HG03469 (cell line): Measurements from ENCODE around the gene C14orf93.

ENCODE experiments used
- ATAC-seq: cut with Tn5 transposase; IDR thresholded peaks from one replicate; pipeline ENCODE4 v1.9.1; 2021; ENCODE audit warnings: mild to moderate bottlenecking, moderate library complexity, moderate number of reproducible peaks; ENCODE audit not compliant: unreplicated experiment

The C14orf93 gene

GRCh38 chr14:23045419-23046357, 35.7 kb upstream of the C14orf93 start:
- ATAC-seq: no peak

DNA sequence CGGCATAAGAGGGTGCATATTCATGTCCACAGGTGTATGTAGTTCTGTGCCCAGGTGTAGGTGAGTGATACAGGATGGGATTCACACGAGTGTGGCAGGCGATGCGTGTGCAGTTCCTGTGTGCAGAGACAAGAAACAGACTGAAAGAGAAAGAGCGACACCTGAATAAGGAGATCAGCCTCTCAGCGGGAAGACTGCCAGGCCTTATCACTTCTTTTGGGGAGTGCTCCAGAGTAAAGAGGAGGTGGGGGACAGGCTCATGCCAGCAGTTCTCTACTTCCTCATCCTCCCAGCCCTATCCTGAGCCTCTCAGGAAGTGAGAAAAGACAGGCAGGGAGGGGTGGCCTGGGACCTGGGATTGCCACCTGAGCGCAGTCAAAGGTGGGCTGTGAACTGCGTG, 34.9 kb upstream of the C14orf93 start:
- no peak for ATAC-seq

GRCh38 chr14:23043754-23044153, 33.8 kb upstream of the C14orf93 start:
- no peak for ATAC-seq

GRCh38 chr14:23043145-23043544, 33.2 kb upstream of the C14orf93 start:
- no peak for ATAC-seq

DNA sequence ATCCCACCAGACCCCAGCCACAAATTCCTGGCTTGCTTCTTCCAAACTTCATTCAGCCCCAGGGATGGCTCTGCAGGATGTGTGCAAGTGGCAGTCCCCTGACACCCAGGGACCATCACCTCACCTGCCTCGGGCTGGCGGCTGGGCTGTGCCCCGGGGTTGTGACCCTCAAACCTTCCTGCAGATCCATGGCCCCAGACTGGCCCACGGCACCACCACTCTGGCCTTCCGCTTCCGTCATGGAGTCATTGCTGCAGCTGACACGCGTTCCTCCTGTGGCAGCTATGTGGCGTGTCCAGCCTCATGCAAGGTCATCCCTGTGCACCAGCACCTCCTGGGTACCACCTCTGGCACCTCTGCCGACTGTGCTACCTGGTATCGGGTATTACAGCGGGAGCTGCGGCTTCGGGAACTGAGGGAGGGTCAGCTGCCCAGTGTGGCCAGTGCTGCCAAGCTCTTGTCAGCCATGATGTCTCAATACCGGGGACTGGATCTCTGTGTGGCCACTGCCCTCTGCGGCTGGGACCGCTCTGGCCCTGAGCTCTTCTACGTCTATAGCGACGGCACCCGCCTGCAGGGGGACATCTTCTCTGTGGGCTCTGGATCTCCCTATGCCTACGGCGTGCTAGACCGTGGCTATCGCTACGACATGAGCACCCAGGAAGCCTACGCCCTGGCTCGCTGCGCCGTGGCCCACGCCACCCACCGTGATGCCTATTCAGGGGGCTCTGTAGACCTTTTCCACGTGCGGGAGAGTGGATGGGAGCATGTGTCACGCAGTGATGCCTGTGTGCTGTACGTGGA, 32.4 kb upstream of the C14orf93 start, which contains the start of gene PSMB11:
TSS of gene PSMB11 (plus strand) at position 51 of the 804 bp plus-strand sequence. CDS start at position 65, 14 bp downstream.
- no peak for ATAC-seq

- no peak for ATAC-seq
Observed at GRCh38 chr14:23041729-23042128, 31.8 kb upstream of the C14orf93 start.

GRCh38 chr14:23040100-23040499, 30.2 kb upstream of the C14orf93 start:
- ATAC-seq: no peak

DNA sequence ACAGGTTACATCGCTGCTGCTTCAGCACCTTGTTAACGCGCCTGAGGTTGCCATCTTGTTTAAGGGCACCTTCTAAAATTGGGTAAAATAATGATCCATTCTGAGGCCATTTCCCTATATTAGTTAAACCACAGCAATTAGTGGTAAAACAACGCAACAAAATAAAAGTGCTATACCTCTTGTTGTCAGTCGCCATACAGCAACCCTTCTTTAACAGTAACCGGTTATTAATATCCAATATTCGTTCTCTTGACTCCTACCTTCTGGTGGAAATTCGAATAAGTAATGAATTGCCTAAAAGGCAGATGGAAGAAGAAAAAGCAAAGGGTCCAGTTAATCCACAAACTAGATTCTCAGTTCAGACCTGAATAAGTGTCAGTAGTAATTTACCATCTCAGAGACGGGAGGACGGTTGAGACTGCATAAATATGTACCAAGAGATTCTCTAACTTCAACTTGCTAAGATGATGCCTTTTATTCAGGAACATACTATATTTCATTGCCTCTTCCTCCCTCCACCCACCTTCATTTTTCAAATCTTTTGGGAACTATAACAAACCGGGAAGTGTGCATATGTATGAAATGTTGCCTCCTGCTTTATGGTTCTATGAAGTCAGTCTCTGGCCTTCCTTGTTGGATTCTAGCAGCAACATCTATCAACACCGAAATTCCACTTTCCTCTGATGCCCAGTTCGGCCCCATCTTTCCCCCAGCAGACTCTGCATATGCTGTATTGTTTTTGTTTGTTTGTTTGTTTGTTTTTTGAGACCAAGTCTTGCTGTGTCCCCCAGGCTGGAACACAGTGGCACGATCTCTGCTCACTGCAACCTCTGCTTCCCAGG, 25.6 kb upstream of the C14orf93 start:
- ATAC-seq: no peak

DNA sequence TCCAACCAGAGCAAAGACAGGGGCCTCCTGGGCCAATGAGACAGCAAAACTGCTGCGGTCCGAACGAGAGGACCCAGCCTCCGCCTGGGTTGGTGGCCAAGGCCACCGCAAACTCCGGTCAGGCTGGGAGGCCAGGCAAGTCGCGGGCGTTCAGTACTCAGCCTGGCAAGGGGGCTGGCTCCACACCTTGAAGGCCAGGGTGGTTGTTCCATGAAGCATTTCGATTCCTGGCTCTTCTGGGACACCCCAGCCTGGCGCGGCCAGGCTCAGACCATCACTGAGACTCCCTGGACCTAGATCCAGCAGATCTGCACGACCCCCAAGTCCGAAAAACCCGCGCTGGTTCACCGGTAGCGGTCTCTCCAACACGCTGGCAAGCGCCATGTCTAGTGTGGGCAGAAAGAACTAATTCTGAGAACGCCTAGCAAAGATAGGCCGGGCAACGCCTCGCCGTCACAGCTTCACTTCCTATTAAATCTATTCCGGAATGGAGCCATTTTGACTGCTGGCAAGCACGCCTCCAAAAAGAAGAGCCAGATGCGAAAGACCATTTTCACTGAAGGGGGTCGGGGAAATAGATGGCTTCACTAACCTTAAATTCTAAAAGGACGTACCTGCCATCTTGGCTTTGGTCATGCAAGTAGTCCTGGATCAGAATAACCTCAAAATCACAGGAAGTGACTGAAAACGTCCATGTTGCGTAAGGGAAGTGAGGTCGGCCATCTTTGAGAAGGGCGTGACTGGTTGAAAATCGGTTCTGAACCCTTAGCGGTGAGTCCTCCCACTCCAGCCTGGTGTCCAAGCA, 24.8 kb upstream of the C14orf93 start, which contains the start of gene PSMB5:
TSS of gene PSMB5 (minus strand) at position 403 of the 805 bp plus-strand sequence. CDS start at position 384, 19 bp downstream.
- ATAC-seq: peak; percentile 81

DNA sequence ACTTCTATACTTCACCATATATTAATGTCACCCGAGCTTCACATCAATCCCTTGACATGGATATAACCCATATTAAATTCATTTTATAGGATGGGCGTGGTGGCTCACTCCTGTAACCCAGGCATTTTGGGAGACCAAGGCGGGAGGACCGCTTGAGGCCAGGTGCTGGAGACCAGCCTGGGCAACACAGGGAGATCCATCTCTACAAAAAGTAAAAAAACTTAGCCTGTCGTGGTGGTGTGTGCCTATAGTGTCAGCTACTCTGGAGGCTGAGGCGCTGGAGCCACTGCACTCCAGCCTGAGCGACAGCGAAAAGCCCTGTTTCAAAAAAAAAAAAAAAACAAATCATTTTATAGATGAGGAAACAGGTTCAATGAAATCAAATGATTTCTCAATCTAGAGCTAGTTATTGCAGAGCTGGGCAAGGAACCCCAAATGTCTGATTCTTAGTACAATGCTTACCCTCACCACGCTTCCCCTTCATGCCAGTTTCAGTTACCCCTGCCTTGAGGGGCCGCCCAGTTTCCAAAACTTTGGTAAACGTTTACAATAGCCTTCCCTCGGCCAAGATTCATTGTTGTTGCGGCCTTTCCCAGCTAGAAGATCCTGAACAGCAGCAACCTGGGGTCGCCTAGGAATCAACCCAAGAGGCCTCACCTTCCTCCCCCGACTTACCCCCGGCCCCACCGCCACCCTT, 24.0 kb upstream of the C14orf93 start:
- ATAC-seq: no peak

GRCh38 chr14:23033251-23033727, 23.3 kb upstream of the C14orf93 start:
- ATAC-seq: no peak

DNA sequence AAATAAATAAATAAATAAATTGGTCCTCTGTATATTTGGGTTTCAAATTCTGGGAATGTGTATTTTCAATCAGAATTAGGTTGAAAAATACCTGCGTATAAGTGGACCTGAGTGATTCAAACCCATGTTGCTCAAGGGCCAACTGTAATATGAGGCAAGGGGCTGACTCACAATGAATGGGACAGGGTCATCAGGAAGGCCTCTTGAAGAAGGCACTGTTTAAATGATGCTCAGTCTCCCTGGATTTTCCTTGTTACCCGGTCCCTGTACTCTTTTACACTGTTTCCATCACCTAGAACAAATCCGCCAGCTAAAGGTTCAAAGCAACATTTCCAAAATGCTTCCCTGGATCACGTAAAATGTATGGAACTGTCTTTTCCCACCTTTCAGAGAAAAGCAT, 21.0 kb upstream of the C14orf93 start:
- ATAC-seq: no peak

GRCh38 chr14:23028799-23029198, 18.9 kb upstream of the C14orf93 start:
- ATAC-seq: no peak

DNA sequence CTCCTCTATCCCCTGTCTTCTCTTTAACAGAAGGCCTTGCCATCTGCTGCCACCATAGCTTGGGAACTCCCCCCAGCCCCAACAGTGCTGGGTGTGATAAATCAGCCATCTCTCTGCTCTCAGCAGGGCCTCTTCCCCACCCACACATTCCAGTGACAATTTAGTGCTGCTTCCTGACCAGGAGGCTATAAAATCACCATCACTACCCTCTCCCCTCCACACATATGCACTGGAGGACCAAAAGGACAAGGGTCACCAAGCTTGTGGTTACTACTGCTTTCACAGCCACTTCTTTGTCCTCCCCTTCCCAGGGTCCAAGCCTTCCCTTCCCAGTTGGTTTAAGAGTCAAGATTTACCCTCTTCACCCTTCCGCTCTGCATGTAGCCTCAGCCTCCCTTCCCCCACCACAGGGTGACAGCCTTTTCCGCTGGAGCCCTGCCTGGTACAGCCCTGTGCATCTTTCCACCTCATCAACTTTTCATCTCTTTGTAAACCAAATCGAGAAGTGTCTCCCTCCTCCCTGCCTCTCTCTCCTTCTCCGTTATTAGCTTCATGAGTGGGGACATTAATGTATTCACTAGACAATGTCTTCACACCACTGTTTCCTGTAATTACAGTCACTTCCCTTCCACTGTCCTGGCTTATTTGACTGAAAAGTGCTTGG, 15.3 kb upstream of the C14orf93 start:
- no peak for ATAC-seq

GRCh38 chr14:23024612-23025075, 14.7 kb upstream of the C14orf93 start:
- no peak for ATAC-seq

DNA sequence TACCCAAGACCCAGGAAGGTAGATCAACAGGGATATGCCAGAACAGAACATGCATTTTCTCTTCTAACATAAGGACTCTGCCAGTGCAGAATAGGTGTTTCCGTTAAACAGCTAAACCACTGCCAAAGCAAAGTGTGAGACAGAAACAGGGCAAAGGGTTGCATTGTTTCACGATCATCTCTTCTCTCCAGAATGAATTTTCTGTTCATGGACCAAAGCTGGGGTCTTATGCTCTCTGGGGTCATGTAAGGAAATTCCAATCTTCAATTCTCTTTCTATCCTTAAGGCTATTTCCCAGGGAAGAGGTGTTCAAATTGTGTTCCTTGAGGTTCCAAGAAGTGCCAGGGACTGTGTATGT, 13.8 kb upstream of the C14orf93 start:
- ATAC-seq: no peak

DNA sequence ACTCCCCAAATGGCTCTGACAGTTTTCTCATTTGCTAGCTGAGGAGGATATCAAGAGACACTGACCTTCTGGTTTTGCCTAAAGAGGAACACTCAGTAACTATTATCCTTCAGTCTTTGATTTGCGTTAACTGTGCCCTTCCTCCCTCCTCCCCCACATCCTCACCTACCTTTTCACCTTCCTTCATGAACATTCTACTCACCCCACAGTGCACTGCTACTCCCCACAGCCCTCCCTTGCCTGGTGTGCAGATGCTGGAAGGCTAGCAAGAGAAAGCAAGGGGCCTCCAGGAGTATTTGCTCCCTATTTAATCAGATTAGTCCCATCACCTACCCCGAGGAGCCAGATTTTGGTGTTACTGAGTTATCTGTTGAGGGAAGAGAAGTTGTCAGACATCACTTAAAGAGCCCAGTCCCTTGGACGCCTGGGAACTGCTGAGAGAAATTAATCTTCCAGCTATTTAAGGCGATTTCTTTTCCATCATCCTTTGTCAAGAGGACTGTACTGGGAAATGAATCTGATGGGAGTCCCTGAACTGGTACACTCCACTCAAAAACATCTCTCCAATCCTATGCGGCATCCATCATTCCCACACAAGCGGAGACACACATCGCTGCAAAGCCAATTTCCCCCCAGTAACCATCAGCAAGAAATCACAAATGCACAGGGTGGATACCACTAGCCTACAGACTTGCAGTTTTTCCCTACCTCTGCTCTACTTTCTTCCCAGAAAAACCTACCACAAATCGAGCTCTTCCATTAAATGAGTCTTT, 13.3 kb upstream of the C14orf93 start:
- ATAC-seq: no peak
